ENCODE results near the gene TMEM79. TPM values are rescaled to one million over a fixed set of nuclear protein-coding genes. Genes with fewer than 3 reads are reported as not detected.

The TMEM79 gene
- total RNA-seq, 1 experiment from 2014 or later, result 8.1 TPM

GRCh38 chr1:156282479-156283222 is 1.5 kb upstream of the TMEM79 start, which contains the start of gene SMG5:
TSS of gene SMG5 (minus strand) at chr1:156282825. CDS start at chr1:156282680, 145 bp downstream.
- Mint-ChIP-seq H3K27ac (ENCODE audit: low read depth, unreplicated experiment) (peak within 1 kb of the TSS; percentile 93), H3K4me1 (ENCODE audit: insufficient read depth, unreplicated experiment) (peaks cover 38% of the 10 kb centered on the region), H3K36me3 (ENCODE audit: insufficient read depth, unreplicated experiment) (peaks cover 27% of the 10 kb centered on the region), H3K9me3 (ENCODE audit: unreplicated experiment) (no peaks in the 10 kb centered on the region), H3K27me3 (ENCODE audit: insufficient read depth, unreplicated experiment) (no peaks in the 10 kb centered on the region), H3K4me3 (ENCODE audit: unreplicated experiment) (peak within 1 kb of the TSS; percentile 92)
- ChIA-PET CTCF (interaction anchor here (0.6 to 6.5 kb wide), 17 partner anchors 9 to 379 kb away, joined by 3 to 72 read pairs (median 4); partner anchors contain the start of genes GLMP and SLC25A44), POLR2A (interaction anchor here (0.6 to 10.4 kb wide), 61 partner anchors 8 to 1656 kb away, joined by 3 to 210 read pairs (median 4); partner anchors contain the start of genes CCT3, GLMP, HDGF and KHDC4)
- no TSS peak for BruUV-seq (replicated peaks)
- intact Hi-C loops (cut with micrococcal nuclease), result loop anchor here (5.0 kb wide), 1 partner anchor 35 kb away; no protein-coding TSS in a partner anchor
- peak; percentile 100 for DNase-seq (ENCODE audit: unreplicated experiment)
- TF ChIP-seq CTCF (IDR thresholded peaks at IDR 0.05; ENCODE audit: unreplicated experiment), result no peak

- ChIA-PET CTCF (interaction anchor here (0.7 to 6.5 kb wide), 15 partner anchors 11 to 378 kb away, joined by 3 to 72 read pairs (median 4); partner anchors contain the start of genes GLMP and SLC25A44), POLR2A (interaction anchor here (0.7 to 10.4 kb wide), 30 partner anchors 8 to 484 kb away, joined by 3 to 210 read pairs (median 5); partner anchors contain the start of genes CCT3, GLMP, KHDC4 and MEX3A)
- Mint-ChIP-seq H3K27me3 (ENCODE audit: insufficient read depth, unreplicated experiment) (no peaks in the 10 kb centered on the region), H3K4me3 (ENCODE audit: unreplicated experiment) (peak overlapping the region; percentile 92), H3K36me3 (ENCODE audit: insufficient read depth, unreplicated experiment) (peaks cover 26% of the 10 kb centered on the region), H3K4me1 (ENCODE audit: insufficient read depth, unreplicated experiment) (peaks cover 34% of the 10 kb centered on the region), H3K27ac (ENCODE audit: low read depth, unreplicated experiment) (peak overlapping the region; percentile 93), H3K9me3 (ENCODE audit: unreplicated experiment) (no peaks in the 10 kb centered on the region)
- intact Hi-C loops (cut with micrococcal nuclease), result loop anchor here (5.0 kb wide), 1 partner anchor 34 kb away; no protein-coding TSS in a partner anchor
- no TSS peak for BruUV-seq (replicated peaks)
- DNase-seq (ENCODE audit: unreplicated experiment), result no peak
- TF ChIP-seq CTCF (IDR thresholded peaks at IDR 0.05; ENCODE audit: unreplicated experiment), result no peak
Measured at GRCh38 chr1:156283521-156283920, 604 bp upstream of the TMEM79 start.

GRCh38 chr1:156284757-156285156 is 632 bp downstream of the TMEM79 start:
- POLR2A ChIA-PET, result interaction anchor here (1.5 to 10.4 kb wide), 3 partner anchors 15 to 441 kb away, joined by 3 to 210 read pairs (median 45); partner anchors contain the start of genes GLMP and VHLL

More at GRCh38 chr1:156284757-156285156, 632 bp downstream of the TMEM79 start:
- no peaks in the 10 kb centered on the region for H3K9me3 Mint-ChIP-seq (ENCODE audit: unreplicated experiment)
- no peak overlapping the region for H3K27ac Mint-ChIP-seq (ENCODE audit: low read depth, unreplicated experiment)
- no peaks in the 10 kb centered on the region for H3K27me3 Mint-ChIP-seq (ENCODE audit: insufficient read depth, unreplicated experiment)
- H3K4me3 Mint-ChIP-seq (ENCODE audit: unreplicated experiment), result peak overlapping the region; percentile 92
- intact Hi-C loops (cut with micrococcal nuclease), result loop anchor here (5.0 kb wide), 1 partner anchor 33 kb away; no protein-coding TSS in a partner anchor
- H3K36me3 Mint-ChIP-seq (ENCODE audit: insufficient read depth, unreplicated experiment), result peaks cover 27% of the 10 kb centered on the region
- no TSS peak for BruUV-seq (replicated peaks)
- peak; percentile 51 for DNase-seq (ENCODE audit: unreplicated experiment)
- H3K4me1 Mint-ChIP-seq (ENCODE audit: insufficient read depth, unreplicated experiment), result peaks cover 34% of the 10 kb centered on the region
- no peak for TF ChIP-seq CTCF (IDR thresholded peaks at IDR 0.05; ENCODE audit: unreplicated experiment)
- CTCF ChIA-PET, result interaction anchor here (0.6 to 6.5 kb wide), 6 partner anchors 14 to 220 kb away, joined by 3 to 72 read pairs (median 3); no protein-coding TSS in a partner anchor

All from MCF 10A (cell line).